HL-60 (cell line): Measurements from ENCODE around the gene RAB17.

Experiments used
- DNase-seq, 2 experiments: peaks; one replicate each; pipeline ENCODE4 v3.0.0-alpha.2; 2010 to 2020; ENCODE audit warnings: low read depth in 1 of 2, low spot score in 1 of 2
- H3K27ac ChIP-seq: fragments of 250-450 bp; sonication (Bioruptor Pico); replicated peaks from 2 replicates; pipeline ENCODE4 v1.5.1; 2020; ENCODE audit warnings: mild to moderate bottlenecking, moderate library complexity
- H3K27me3 ChIP-seq: fragments of 250-450 bp; sonication (Bioruptor Pico); 2 replicates; pipeline ENCODE4 v1.5.1; 2021; ENCODE audit warnings: mild to moderate bottlenecking, moderate library complexity; ENCODE audit not compliant: insufficient read depth, poor library complexity, severe bottlenecking
- H3K4me3 ChIP-seq: replicated peaks from 2 replicates; pipeline ENCODE4 v1.5.1; 2011; ENCODE audit warnings: mild to moderate bottlenecking, control low read depth, low read length; ENCODE audit not compliant: insufficient read depth
- GABPA ChIP-seq: IDR thresholded peaks from 2 replicates; pipeline ENCODE4 v1.6.1; 2012; ENCODE audit warnings: low read depth
- POLR2AphosphoS5 ChIP-seq: IDR thresholded peaks from 2 replicates; pipeline ENCODE4 v1.6.1; 2012; ENCODE audit warnings: low read depth
- SPI1 ChIP-seq: IDR thresholded peaks from 2 replicates; pipeline ENCODE4 v1.6.1; 2012; ENCODE audit warnings: low read depth, mild to moderate bottlenecking, borderline replicate concordance
- TF ChIP-seq, protein P1 (sequence below): IDR thresholded peaks from 2 replicates; pipeline ENCODE4 v1.6.1; 2012; ENCODE audit warnings: low read depth; ENCODE audit not compliant: insufficient replicate concordance
- TF ChIP-seq, protein P2 (sequence below): IDR thresholded peaks from one replicate; pipeline ENCODE4 v1.5.1; 2011; ENCODE audit warnings: low read length, control low read depth, inconsistent platforms; ENCODE audit not compliant: insufficient read depth

RAB17 gene

DNA sequence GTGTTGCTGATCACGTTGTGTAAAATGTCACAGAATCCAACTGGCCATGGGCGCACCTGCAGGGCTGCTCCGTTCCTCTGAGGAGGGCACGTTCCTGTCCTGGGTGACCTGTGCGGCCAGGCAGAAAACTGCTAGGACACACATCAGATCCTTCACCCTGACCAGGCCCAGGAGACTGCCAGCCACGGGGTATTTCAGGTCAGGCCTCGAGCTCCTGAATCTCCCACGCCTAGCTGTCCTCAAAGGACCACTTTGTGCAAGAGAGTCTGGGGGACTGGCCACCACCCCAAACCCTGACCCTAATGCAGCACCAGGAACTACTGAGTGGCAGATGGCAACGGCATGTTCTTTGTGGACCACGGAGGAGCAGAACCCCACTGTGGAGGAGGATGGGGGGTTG lies 13.1 kb downstream of the RAB17 start:
- DNase-seq = no peak
- TF ChIP-seq SPI1 (no peak), GABPA (no peak)
- TF ChIP-seq, protein P1, sequence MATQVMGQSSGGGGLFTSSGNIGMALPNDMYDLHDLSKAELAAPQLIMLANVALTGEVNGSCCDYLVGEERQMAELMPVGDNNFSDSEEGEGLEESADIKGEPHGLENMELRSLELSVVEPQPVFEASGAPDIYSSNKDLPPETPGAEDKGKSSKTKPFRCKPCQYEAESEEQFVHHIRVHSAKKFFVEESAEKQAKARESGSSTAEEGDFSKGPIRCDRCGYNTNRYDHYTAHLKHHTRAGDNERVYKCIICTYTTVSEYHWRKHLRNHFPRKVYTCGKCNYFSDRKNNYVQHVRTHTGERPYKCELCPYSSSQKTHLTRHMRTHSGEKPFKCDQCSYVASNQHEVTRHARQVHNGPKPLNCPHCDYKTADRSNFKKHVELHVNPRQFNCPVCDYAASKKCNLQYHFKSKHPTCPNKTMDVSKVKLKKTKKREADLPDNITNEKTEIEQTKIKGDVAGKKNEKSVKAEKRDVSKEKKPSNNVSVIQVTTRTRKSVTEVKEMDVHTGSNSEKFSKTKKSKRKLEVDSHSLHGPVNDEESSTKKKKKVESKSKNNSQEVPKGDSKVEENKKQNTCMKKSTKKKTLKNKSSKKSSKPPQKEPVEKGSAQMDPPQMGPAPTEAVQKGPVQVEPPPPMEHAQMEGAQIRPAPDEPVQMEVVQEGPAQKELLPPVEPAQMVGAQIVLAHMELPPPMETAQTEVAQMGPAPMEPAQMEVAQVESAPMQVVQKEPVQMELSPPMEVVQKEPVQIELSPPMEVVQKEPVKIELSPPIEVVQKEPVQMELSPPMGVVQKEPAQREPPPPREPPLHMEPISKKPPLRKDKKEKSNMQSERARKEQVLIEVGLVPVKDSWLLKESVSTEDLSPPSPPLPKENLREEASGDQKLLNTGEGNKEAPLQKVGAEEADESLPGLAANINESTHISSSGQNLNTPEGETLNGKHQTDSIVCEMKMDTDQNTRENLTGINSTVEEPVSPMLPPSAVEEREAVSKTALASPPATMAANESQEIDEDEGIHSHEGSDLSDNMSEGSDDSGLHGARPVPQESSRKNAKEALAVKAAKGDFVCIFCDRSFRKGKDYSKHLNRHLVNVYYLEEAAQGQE = no peak
- Histone ChIP-seq H3K27me3 (peaks cover 2% of the 10 kb centered on the region), H3K4me3 (no peak overlapping the region), H3K27ac (no peak overlapping the region)

DNA sequence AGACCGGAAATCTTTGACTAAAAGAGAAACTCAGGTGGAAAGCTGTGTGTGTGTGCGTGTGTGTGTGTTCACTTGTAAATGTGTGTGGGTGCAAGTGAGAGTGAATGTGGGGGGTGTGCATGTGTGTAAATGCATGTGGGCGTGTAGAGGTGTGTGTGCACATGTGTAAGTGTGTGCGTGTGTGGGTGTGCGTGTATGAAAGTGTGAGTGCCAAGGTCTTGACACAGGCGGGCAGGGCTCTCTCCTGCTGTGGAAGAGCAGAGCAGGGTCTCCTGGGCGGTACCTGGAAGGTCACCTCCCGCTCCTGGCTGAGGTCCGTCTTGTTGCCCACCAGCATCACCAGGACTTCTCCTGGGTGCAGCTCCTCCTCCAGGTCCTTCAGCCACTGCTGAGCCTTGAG lies 13.6 kb downstream of the RAB17 start:
- Histone ChIP-seq H3K27ac (no peak overlapping the region), H3K27me3 (peaks cover 2% of the 10 kb centered on the region), H3K4me3 (no peak overlapping the region)
- TF ChIP-seq GABPA (no peak), POLR2AphosphoS5 (no peak), SPI1 (no peak)
- TF ChIP-seq, protein P1 = no peak
- TF ChIP-seq, protein P2, sequence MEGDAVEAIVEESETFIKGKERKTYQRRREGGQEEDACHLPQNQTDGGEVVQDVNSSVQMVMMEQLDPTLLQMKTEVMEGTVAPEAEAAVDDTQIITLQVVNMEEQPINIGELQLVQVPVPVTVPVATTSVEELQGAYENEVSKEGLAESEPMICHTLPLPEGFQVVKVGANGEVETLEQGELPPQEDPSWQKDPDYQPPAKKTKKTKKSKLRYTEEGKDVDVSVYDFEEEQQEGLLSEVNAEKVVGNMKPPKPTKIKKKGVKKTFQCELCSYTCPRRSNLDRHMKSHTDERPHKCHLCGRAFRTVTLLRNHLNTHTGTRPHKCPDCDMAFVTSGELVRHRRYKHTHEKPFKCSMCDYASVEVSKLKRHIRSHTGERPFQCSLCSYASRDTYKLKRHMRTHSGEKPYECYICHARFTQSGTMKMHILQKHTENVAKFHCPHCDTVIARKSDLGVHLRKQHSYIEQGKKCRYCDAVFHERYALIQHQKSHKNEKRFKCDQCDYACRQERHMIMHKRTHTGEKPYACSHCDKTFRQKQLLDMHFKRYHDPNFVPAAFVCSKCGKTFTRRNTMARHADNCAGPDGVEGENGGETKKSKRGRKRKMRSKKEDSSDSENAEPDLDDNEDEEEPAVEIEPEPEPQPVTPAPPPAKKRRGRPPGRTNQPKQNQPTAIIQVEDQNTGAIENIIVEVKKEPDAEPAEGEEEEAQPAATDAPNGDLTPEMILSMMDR = no peak
- DNase-seq = no peak

DNA sequence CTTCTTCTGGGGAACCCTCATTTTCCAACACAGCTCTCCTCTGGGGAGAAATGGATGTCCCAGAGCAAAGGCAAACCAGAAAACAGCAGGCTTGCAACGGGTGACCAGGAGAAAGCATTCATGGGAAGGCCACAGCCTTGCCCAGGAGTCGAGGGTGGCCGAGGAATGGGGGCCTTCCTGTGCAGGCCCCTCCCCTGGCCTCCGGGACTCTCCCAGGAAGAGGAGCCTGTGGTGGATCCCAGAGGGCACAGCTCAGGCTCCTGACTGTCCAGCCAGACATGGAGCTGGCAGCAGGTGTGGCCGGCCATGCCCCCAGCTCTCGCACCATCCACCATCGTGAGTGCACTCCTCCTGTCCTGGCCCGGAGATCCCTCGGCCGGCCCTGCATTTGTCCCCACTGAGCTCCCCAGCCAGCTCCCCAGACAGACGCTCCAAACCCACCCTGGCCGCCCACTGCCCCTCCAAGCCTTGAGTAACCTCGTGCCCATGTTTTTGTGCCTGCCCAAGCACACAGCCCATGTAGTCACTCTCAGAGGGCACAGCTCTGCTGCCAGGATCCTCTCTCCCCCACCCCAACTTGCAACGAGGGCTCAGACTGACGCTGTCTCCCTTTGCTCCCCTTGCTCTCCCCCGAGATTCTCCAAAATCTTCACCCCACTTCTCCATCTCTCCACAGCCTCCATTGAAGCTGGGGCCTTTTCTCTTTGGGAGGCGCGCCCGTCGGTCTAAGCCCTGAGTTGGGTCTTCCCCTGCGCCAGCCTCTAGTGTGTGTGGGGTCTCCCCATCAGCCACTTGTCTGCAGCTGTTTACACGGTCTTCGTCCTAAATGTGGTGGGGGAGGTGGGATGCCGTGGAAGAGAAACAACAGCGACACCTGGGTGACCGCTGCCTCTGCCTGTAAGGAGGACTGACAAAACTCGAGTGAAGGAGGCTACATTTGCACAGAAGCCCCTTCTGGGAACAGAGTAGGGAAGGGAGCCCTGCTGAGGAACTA lies 14.4 kb downstream of the RAB17 start:
- no peak overlapping the region for H3K27ac ChIP-seq

More for the DNA sequence above, 14.4 kb downstream of the RAB17 start:
- no peak for DNase-seq
- TF ChIP-seq POLR2AphosphoS5 = no peak
- TF ChIP-seq SPI1 = no peak
- TF ChIP-seq, protein P2 = no peak
- TF ChIP-seq, protein P1 = no peak
- TF ChIP-seq GABPA = no peak
- Histone ChIP-seq H3K4me3 (no peak overlapping the region), H3K27me3 (peaks cover 2% of the 10 kb centered on the region)
